Fibroblast of skin of right biceps (primary cell): ENCODE measurements around the gene SYT7.

Source experiments
- DNase-seq: peaks from one replicate; pipeline ENCODE4 v3.0.0-alpha.2; 2013

SYT7 gene, protein sequence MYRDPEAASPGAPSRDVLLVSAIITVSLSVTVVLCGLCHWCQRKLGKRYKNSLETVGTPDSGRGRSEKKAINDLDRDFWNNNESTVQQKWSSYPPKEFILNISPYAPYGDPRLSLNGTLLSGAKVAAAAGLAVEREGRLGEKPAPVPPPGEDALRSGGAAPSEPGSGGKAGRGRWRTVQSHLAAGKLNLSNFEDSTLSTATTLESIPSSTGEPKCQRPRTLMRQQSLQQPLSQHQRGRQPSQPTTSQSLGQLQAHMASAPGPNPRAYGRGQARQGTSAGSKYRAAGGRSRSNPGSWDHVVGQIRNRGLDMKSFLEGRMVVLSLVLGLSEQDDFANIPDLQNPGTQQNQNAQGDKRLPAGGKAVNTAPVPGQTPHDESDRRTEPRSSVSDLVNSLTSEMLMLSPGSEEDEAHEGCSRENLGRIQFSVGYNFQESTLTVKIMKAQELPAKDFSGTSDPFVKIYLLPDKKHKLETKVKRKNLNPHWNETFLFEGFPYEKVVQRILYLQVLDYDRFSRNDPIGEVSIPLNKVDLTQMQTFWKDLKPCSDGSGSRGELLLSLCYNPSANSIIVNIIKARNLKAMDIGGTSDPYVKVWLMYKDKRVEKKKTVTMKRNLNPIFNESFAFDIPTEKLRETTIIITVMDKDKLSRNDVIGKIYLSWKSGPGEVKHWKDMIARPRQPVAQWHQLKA

DNA sequence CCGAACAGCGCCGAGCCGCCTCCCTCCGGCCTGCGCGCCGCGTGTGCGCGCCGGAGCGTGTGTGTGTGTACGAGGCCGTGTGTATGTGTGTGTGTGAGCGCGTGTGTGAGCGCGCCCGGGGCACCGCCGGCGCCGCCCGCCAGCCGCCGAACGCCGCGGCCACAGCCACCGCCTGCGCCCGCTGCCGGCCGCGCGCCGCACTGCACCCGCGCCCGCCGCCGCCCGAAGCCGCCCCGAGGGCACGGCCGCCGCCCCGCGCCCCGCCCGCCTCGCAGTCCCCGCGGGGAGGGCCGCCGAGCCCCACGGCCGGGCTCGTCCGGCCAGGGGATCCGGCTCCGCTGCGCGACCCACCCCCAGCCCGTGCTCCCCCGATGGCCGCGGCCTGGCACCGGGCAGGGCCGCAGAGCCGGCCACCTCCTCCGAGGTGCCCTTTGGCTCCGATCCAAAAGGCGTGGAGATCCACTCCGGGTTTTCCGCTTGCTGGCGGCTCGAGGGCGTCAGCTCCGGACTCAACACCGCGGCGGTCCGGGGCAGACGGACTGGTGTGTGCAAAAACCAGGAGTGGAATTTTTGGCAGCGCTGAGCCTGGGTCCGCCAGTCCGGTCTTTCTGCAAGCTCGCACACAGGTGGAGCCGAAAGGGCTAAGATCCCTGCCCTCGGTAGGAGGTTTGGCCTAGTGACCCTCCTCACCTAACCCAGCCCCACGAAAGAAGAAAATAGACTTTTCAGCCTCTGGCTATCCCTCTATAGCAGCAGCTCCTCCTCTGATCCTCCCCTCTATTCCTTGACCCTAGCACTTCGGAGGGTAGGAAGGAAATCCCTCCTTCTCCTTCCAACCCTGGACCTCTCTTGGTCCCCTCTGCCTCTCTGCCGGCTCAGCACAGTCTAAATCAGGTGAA lies at the start of gene SYT7:
Gene SYT7 (minus strand): TSS at position 47 of the 899 bp plus-strand sequence. CDS start 256 bp downstream, outside the sequence.
- DNase-seq: peak; percentile 96

- DNase-seq: no peak
Observed at GRCh38 chr11:61630089-61630488, 49.2 kb upstream of the SYT7 start.

GRCh38 chr11:61629082-61629833 lies 48.4 kb upstream of the SYT7 start:
- DNase-seq: no peak

DNA sequence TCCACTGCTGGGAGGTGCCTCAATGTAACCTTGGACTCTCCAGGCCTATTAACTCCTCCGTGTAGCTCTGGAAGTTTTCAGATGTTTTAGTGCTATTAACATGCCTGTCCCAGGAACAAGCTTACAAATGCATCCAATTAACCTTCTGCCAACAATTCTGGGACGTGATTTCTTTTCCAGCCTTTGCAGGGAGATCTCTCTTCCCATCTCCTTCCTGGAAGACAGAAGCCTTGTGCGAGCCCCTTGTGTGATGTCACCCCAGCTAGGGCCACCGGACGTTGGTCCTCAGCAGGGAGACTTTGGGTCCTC lies 47.7 kb upstream of the SYT7 start:
- no peak for DNase-seq

DNA sequence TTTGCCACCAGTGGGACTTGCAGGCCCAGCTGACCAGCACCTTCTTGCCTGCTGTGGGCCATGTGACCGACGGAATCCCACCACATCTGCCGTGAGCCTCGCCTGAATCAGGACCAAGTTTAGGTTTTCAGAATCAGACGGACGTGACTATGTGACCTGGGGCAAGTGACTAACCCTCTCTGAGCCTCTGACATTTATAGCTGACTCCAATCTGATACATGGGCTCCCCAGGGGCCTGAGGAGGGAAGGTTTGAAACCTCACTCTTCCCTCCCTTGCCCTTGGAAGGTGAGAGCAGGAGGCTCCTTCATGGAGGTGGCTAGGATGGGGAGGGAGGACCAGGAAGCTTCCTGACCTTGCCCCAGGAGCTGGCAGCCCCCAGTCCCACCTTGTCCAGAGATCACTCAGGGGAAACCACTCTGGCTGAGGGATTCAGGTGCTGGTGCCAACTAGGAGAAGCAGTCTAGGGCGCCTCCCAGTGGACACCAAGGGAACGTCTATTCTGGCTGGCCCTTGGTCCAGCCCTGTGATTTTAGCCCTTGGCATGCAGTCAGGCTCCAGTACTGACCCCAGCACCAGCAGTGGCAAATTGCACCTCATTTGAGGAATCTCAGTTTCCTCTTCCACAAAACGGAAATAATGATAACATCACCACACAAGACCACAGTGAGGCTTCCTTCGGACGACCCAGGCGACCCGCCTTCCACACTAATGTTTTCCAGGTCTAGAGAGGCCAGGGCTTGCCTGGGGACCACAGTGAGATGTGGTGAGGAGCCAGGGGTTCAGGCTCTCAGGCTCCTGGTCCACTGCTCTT lies 47.2 kb upstream of the SYT7 start:
- peak; percentile 48 for DNase-seq

DNA sequence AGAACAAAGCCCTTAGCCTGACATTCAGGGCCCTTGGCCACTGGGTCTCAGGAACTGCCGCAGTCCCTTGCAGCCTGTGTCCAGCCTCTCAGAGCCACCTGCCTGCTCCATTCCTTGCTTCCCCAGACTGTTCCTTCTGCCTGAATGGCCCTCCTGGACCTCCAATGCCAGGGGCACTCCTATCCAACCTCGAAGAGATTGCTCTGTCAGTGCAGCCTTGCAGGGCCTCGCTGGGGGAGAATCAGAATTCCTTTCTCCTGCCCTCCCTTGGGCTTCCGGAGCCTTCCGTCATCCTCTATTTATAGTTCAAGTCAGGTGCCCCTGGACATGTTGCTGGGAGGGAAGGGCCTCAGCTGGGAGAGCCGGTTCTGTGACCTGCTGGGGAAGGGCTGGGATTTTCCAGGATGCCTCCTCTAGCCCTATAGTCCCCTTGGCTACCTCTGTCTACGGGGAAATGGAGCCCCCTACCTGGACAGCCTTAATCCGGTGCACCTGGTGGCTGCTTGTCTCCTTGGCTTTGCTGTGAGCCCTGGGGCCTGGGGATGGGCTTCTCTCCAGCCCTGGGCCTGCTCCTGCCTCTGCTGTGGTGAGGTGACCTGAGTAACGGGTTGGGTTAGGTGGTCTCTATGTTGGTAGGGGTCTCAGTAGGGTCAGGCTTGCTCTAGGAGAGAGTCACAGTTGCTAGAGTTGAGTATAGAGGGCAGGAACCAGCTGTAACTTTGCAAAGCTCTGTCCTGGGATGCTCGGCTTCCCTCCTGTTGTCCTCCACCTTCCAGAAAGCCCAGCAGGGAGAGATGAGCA lies 45.9 kb upstream of the SYT7 start:
- peak; percentile 28 for DNase-seq

DNA sequence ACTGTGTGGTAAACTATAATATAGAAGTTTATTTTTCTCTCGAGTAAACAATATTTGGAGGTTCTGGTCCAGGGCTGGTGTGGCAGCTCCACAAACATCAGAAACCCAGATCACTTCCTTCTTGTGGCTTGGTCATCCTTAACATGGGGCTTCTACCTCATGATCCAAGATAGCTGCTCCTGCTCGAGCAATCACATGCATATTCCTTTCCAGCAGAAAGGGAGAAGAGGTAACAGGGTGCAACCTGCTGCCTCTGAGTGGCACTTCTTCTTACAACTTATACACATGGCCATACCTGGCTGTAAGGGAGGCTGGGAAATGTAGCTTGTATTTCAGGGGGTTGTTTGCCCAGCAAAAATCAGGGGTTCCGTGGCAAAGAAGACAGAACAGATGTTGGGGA lies 44.6 kb upstream of the SYT7 start:
- DNase-seq: no peak

DNA sequence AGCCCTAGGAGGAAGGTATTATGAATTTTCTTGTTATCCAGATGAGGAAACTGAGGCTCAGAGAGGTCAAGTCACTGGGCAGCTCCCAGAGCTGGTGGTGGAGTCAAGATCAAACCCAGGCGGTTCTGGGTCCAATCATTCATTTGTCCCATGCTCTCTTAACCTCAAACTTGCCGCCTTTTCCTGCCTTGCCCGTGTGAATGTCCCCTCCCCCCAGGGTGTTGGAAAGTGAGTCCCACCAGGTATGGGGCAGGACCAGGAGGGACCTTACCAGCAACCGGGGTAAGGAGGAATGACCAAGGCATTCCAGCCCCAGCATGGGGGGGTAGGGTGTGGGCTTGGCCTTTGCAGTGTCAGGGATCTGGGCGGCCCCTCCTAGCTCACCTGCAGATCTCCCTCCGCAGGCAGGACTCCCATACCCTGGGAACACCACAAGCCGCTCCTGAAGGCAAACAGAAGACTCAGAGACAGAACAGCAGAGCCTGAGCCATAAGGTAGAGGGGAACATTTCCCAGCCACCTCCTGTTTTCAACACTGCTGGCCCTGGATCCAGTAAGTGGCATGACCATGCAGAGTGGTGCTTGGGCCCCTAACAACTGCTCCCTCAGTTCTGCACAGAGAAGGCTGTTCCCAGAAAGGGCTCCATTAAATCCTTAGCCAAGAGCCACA lies 41.2 kb upstream of the SYT7 start:
- DNase-seq: no peak

DNA sequence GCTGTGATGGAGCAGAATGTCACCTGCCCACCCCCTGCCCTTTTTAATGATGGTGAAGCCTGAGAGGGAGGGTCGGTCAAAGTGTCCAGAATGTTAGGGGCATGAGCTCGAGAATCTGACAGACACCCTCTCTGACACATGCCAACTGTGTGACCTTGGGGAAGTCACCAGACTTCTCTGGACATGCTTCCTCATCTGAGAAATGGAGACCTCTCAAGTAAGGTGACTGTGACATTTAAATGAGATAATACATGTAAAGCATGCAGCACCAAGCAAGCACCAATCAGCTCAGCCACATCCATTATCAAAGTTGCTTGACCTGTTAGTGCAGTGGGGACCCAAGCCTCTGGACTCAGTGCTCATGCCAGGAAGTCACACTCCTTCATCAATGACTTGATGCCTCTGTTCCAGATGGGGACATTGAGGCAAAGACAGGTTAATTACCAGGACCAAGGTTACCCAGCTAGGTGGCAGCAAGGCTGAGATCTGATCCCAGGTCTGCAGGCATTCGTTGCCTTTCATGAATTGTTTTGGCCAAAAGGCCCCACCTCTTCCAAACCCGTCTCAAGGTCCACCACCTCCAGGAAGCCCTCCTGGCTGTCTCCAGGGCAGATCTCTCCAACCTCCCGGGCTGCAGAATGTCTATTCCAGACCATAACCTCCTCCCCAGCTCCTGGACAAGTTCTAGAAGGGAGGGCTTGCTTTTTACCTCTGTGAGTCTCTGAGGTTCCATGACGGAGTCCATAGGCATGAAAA lies 38.8 kb upstream of the SYT7 start:
- no peak for DNase-seq

DNA sequence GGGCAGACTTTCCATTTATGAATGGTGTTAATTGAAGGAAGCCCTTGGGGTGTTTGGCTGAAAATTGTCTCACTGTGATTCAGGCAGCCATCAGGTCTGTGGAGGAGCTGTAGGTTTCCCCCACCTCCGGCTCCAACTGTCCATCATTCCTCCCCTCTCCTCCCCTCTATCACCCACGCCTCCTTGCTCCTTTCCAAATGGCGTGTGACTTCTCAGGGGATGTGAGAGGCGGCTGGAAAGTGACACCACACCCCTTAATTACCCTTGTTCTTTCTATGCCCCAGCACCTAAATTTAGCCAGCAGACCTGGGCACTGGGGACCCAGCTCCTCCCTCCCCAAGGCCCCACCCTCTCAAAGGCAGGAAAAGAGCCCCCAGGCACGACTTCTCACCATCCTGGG lies 38.1 kb upstream of the SYT7 start:
- DNase-seq: no peak

DNA sequence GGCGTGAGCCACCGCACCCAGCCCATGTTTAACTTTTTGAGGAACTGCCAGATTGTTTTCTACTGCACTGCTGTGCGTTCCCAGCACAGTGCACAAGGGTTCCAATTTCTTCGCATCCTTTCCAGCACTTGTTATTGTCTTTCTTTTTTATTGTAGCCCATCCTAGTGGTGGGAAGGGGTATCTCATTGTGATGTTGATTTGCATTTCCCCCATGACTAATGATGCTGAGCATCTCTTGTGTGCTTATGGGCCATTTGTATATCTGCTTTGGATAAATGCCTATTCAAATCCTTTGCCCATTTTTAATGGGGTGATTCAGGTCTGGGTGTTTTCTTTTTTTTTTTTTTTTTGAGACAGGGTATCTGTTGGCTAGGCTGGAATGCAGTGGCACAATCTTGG lies 36.6 kb upstream of the SYT7 start:
- DNase-seq: peak; percentile 29

- DNase-seq: peak; percentile 82
Observed at GRCh38 chr11:61616434-61616833, 35.6 kb upstream of the SYT7 start.

GRCh38 chr11:61614782-61615181 lies 33.9 kb upstream of the SYT7 start:
- peak; percentile 76 for DNase-seq

- DNase-seq: no peak
Observed at GRCh38 chr11:61613870-61614269, 33.0 kb upstream of the SYT7 start.

DNA sequence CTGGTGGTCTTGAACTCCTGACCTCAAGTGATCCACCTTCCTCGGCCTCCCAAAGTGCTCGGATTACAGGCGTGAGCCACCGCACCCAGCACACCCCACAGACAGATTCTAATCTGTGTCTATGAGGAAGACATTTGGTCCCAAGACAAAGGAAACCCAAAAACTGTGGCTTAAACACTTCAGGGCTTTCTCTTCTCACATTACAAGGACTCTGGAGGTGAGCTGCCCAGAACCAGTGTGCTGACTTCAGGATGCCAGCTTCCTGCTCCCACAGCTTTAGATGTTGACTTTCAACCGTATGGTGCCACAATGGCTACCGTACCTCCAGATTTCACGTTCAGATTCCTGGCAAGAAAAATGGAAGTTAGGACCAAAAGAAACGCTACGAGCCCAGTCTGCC lies 32.2 kb upstream of the SYT7 start:
- DNase-seq: no peak

GRCh38 chr11:61611309-61611708 lies 30.4 kb upstream of the SYT7 start:
- DNase-seq: no peak

DNA sequence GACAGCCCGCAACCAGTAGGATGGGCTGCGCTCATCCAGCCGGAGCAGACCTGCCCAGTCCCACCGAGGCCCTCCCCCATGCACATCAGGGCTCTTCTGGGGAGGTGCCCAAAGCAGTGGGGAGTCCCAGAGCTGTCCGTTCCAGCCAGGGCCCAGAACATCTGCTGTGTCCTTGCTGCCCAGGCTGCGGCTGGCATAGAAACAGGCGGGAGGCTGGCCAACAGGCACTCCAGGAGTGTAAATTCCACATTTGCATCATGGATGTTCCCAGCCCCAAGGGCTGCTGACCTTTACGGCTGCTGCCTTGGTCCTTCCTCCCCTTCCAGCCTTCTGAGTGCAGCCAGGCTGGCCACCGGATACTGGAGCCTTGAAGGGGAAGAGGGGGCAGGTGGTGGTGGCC lies 30.0 kb upstream of the SYT7 start:
- no peak for DNase-seq

GRCh38 chr11:61609980-61610366 lies 29.1 kb upstream of the SYT7 start:
- peak; percentile 22 for DNase-seq
